GM12865 (cell line): ENCODE data around the gene HOXC4.

Experiments
- DNase-seq: peaks from one replicate; pipeline ENCODE4 v3.0.0; 2010; ENCODE audit warnings: low read depth
- H3K4me3 ChIP-seq: 2 replicates; pipeline ENCODE4 v1.5.1; 2011; ENCODE audit warnings: mild to moderate bottlenecking, low read depth, low read length, control low read depth
- TF ChIP-seq, protein P1 (sequence below): IDR thresholded peaks from 2 replicates; pipeline ENCODE4 v1.5.1; 2011; ENCODE audit warnings: low read length, control low read depth, low read depth, inconsistent platforms; ENCODE audit not compliant: insufficient read depth; ENCODE audit errors: missing control alignments

Gene HOXC4

DNA sequence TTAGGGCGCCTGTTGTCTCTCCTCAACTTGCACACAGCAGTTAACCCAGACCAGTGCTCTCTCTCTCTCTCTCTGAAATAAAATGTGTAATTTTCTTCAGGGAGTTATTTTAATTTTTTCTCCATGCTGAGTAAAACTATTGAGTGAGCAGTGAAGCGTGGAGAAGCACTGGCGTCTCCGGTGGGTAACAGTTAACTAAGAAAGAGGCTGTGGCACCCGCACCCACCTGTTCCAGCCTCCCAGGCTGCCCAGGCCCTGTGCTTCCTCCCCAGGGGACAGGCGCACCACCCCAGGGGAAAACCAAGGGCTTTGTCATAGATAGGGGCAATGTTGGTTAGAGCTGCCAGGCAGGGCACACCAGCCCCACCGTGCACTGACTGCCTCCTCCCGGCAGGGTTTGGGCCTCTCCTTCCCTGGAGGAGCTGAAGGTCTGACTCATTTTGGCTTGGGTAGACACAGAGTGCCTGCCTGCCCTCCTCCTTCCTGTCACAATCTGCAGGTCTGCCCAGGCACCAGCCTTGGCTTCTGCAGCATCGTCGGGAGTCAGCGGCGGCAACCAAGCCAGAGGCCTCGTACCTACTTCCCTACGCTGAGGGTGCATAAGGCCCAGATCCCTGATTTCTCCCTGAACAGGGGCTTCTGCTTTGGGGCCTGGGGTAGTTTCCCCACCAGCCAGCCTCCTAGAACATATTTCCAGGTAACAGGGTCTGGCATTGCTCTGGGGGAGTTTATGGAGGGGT is 16.8 kb upstream of the HOXC4 start:
- TF ChIP-seq, protein P1, sequence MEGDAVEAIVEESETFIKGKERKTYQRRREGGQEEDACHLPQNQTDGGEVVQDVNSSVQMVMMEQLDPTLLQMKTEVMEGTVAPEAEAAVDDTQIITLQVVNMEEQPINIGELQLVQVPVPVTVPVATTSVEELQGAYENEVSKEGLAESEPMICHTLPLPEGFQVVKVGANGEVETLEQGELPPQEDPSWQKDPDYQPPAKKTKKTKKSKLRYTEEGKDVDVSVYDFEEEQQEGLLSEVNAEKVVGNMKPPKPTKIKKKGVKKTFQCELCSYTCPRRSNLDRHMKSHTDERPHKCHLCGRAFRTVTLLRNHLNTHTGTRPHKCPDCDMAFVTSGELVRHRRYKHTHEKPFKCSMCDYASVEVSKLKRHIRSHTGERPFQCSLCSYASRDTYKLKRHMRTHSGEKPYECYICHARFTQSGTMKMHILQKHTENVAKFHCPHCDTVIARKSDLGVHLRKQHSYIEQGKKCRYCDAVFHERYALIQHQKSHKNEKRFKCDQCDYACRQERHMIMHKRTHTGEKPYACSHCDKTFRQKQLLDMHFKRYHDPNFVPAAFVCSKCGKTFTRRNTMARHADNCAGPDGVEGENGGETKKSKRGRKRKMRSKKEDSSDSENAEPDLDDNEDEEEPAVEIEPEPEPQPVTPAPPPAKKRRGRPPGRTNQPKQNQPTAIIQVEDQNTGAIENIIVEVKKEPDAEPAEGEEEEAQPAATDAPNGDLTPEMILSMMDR = no peak
- DNase-seq = peak; percentile 18

DNA sequence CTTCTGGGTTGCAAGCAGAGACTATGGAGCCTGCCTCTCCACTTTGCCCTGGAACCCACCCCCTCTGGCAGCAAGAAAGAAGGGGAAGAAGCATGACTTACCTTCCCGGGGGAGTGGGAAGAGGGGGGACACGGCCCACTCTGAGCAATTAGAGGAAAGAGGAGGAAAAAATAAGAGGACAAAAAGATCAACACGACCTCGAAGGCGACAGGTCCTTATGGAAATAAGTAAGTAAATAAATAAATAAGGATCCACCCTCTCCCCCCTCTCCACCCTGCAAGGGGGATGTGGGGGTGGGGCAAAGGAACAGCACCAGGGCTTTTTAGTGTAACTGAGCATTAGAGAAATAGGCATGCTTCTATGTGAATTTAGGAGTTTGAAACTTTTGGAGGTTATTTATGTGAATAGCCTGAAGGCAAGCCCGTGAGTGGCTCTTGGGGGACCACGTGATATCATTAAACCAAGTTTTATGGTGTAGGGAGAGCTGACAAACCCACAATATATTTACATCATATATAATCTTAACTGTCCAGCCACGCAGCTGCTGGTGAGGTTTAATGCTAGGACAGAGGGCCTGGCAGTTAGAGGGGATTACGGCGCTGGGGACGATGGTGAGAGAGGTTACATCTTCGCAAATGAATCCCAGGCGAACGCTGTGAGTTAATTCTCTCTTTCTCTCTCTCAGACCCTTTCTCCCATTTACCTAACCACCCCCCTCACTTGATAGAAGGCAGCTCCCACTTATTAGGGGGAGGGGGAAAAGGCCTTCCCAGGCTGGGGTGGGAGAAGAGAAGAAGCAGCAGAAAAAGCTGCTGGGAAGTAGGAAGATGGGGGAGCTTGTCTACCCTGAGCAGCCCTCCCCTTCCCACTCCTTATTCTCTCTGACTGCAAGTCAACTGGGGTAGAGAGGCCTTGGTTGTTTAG is 16.0 kb upstream of the HOXC4 start:
- TF ChIP-seq, protein P1 = no peak
- DNase-seq = no peak
- H3K4me3 ChIP-seq = no peak overlapping the region

More for the DNA sequence above, 16.8 kb upstream of the HOXC4 start:
- H3K4me3 ChIP-seq = no peak overlapping the region

DNA sequence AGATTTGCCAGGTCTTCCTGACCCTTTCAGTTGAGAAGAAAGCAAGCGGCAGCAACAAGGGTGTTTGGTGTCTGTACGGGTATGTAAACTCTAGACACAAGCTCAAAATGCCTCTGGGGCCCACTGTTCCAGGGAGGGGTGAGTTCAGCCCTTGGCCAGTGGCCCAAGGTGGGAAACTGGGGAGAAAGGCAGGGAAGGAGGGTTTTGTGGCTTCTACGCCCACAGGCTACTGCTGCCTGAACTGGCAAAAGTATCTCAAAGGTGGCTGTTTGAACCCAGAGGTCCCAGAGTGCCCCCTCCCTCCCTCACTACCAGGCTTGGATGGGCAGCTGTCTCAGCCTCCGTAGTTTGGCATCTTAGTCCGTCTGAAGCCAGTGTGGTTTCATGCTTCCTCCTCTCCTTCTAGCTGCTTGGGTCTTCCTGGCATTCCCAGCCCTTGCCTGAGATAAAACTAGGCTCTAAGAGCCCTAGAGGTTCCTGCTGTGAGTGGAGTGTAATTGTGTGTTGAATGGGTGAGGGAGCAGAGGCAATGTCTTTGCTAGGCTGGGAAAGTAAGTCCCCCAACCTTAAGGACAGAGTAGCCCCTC is 15.3 kb upstream of the HOXC4 start:
- H3K4me3 ChIP-seq = no peak overlapping the region
- TF ChIP-seq, protein P1 = no peak
- DNase-seq = no peak

DNA sequence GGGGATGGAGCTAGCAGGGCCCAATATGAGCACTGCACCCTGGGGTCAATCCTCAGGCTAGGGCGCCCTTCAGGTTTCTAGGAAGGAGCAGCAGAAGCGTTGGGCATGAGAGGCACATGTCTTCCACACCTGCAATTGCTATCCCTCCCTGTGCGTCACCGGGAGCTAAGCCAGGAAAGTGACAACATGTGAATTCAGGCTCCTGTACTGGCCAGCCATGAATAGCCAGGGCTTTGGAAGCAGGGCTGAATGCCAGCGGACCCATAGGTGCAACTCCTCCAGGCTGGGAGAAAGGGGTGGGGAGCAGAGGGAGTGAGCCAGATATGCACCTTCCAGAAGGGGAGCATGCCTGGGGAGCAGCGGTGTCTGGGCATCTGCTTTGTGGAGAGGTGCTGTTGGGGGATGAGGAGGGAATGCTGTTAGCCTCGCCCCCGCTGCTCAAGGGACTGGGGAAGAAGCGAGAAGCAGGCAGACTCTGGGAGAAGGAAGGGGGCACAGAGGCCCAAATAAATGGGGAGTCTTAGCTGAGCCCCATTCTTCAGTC is 14.7 kb upstream of the HOXC4 start:
- DNase-seq = no peak
- TF ChIP-seq, protein P1 = no peak
- no peak overlapping the region for H3K4me3 ChIP-seq

DNA sequence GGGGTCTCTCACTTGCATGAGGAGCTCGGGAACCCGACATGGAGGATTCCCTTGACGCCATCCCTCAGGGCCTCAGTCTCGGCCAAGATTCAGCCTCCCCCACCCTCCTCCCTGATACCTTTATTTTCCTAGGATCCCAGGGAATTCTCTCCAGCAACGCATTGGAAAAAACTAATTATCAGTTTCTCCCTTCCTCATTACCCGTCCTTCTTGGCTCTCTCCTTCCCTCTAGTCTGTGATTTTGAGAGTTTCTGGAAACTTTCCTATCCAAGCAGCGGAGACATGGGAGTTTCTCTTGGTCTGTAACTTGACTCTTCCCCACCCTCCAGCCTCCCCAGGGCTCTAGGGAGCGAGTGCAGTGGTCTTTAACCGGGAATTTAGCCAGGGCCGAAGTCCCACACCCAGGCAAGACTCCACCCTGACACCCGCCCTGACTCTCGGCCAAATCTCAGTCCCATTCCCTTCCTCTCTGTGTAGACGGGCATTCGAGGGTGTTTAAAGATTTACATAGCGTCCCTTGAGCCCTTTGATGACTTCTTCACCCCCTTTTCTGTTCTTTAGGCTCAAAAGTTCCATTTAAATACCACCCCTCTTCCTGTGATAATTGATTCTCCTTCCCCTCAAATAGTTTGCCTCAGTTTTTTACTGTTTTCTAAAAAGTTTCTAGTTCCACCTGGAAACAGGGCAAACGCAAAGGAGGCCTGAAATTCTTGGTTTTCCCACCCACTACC is 14.1 kb upstream of the HOXC4 start:
- no peak overlapping the region for H3K4me3 ChIP-seq
- DNase-seq = no peak
- TF ChIP-seq, protein P1 = no peak

DNA sequence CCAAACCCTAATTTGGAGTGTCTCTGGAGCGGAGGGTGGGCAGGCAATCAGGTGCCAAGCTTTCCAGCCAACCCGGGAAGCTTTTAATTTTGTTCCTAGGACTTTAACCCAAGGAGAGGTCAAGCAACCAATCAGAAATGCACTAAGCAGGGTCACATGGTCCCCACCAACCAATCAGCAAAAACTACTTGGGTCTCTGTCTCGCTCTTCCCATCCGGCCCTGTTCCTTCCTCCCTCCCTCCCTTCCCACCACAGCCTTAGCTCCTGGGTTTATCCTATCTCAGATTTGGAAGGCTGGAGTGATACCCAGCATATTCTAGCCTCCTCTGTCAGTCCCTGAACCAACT is 13.5 kb upstream of the HOXC4 start:
- TF ChIP-seq, protein P1 = no peak
- no peak overlapping the region for H3K4me3 ChIP-seq
- DNase-seq = peak; percentile 24
